CD1c-positive myeloid dendritic cell (primary cell): ENCODE results near the gene OFD1.

ENCODE experiments used
- DNase-seq: peaks from one replicate; pipeline ENCODE4 v3.0.0-alpha.2; 2016; ENCODE audit errors: extremely low spot score

OFD1 gene, protein sequence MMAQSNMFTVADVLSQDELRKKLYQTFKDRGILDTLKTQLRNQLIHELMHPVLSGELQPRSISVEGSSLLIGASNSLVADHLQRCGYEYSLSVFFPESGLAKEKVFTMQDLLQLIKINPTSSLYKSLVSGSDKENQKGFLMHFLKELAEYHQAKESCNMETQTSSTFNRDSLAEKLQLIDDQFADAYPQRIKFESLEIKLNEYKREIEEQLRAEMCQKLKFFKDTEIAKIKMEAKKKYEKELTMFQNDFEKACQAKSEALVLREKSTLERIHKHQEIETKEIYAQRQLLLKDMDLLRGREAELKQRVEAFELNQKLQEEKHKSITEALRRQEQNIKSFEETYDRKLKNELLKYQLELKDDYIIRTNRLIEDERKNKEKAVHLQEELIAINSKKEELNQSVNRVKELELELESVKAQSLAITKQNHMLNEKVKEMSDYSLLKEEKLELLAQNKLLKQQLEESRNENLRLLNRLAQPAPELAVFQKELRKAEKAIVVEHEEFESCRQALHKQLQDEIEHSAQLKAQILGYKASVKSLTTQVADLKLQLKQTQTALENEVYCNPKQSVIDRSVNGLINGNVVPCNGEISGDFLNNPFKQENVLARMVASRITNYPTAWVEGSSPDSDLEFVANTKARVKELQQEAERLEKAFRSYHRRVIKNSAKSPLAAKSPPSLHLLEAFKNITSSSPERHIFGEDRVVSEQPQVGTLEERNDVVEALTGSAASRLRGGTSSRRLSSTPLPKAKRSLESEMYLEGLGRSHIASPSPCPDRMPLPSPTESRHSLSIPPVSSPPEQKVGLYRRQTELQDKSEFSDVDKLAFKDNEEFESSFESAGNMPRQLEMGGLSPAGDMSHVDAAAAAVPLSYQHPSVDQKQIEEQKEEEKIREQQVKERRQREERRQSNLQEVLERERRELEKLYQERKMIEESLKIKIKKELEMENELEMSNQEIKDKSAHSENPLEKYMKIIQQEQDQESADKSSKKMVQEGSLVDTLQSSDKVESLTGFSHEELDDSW

GRCh38 chrX:13734278-13735172 is at the start of gene OFD1, which contains the start of gene TRAPPC2:
Gene OFD1 (plus strand): TSS chrX:13734748. CDS start chrX:13735072, 324 bp downstream.
Gene TRAPPC2 (minus strand): TSS chrX:13734620. CDS start chrX:13719963, 14,657 bp downstream.
- peak; percentile 94 for DNase-seq

- DNase-seq: no peak
Observed at GRCh38 chrX:13685126-13685763, 49.3 kb upstream of the OFD1 start.

DNA sequence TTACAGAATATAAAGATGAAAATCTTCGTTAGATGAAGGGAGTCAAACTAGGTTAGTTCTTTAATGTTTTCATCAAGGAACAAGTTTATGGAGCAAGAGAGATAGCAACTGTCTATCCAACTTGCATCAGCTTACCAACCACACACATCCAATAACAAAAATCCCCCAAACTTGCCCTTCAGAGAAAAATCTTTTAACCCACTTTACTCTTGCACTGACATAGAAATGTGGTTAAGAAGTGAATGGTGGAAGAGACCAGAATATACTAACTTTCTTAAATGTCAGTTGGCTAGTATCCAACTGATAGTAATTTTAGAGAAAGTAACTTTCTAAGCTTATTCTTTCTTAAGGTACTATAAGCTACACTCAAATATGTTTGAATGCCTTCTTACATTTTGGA is 47.3 kb upstream of the OFD1 start:
- no peak for DNase-seq

DNA sequence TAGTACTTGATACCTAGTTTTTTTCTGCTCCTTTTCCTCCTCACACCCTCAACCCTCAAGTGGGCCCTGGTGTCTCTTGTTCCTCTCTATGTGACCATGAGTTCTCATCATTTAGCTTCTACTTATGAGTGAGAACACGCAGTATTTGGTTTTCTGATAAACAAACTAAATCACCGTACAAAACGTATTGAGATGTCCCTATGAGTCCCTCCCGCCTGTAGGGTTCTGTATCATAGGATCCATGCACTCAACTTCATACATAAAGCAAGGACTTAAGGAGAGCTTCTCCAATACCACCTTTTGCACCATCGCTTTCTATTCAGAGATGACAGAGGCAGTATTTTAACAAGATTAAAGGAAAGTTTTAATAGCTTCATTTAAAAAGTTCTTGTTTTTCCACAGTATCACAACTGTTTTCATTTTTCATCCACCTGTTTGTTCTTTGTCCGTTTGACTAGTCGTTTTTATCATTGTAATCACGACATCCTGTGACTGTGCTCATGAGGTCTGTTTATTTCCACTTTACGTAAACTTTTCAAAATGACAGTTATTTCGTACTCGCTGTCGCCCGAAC is 46.1 kb upstream of the OFD1 start:
- no peak for DNase-seq

DNA sequence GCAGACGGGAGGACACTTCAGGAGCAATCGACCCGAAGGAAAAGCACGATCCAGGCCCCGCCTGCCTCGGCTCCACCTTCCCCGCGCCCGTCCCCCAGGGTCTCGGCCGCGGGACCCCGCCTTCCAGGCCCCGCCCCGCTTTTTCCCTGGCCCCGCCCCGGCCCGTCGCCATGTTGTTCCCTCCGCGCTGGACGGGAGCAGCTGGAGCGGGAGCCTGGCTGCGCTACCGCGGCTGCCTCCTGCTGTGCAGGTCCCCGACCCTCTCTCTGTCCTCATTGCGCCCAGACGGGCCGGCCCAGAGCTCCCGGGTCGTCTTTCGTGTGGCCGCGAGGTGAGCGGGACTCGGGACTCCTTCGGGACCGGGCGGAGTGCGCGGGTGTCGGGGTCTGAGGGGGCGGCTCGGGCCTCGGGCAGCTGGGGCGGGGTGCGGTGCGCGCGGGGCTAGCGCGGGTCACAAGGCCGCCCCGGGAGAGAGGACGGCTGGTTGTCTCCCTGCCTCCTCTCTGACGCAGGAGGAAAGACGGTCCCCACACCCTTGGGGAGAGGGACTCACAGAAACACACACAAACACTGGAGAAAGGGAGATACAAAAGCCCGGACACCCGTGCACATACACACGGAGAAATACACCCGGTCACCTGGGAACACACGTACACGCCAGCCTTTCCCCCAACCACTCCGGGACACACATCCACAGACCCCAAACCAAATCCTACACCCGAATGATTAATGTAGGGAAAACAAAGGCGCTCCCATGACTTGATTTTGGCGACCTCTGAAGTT is 45.4 kb upstream of the OFD1 start, which contains the start of gene RAB9A:
TSS of gene RAB9A (plus strand) at position 171 of the 783 bp plus-strand sequence. CDS start 19,619 bp downstream, outside the sequence.
- peak; percentile 79 for DNase-seq

GRCh38 chrX:13689741-13690211 is 44.8 kb upstream of the OFD1 start:
- peak; percentile 49 for DNase-seq

GRCh38 chrX:13690836-13691235 is 43.7 kb upstream of the OFD1 start:
- no peak for DNase-seq

DNA sequence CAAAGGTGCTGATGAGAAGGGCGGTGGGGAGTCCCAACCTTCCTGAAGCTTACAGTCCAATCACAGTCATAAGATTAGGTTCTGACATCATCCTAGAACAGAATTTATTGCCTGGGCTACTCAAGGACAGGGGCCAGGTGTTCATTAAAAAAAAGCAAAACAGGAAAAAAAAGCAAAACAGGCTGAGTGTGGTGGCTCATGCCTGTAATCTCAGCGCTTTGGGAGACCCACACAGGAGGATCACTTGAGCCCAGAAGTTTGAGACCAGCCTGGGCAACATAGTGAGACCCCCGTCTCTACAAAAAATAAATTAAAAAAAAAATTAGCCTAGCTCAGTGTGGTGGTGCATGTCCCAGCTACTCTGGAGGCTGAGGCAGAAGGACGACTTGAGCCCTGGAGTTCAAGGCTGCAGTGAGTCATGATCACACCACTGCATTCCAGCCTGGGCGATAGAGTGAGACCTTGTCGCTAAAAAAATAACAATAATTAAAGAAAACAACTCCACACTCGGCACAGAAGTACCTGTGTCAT is 42.6 kb upstream of the OFD1 start:
- no peak for DNase-seq

DNA sequence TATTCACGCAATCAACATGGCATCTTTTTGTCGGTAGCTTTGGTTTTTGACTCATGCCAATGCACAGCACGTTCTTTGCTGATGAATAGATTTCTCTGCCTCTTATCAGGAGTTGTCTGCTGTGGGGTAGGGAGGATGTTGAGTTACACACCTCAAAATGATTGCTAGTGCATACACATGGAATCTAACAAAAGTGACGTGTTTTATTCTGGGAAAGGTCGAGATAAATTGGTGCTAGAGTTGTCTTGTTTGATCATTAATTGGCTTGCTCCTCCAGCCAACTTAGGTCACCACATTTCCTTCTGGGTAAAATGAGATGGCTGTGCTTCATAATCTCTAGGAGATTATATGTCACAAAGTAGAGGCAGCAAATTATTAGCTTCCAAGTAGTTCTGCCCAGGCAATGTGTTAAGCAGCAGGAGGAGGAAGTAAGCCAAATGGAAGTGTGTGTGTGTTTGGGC is 41.7 kb upstream of the OFD1 start:
- DNase-seq: no peak

- DNase-seq: peak; percentile 33
Observed at GRCh38 chrX:13693341-13693961, 41.1 kb upstream of the OFD1 start.

DNA sequence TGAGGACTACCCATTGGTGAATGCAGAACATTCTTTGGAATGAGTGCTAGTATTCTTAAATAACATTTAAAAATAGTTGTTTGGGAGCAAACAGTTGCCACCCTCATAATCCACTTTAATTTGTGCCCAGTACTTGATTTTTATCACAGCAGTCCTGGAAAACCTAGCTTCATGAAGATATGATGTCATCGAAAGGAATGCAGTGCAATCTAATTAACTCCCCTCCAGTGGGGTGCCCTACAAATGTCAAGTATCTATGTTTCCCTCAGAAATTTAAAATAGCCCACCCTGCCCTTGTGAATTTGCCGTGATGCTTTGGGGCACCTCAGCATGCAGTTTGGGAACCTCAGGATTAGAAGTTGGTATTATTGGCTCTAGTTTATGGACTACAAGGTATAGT is 40.2 kb upstream of the OFD1 start:
- DNase-seq: no peak

- DNase-seq: no peak
Observed at GRCh38 chrX:13694983-13695382, 39.6 kb upstream of the OFD1 start.

DNA sequence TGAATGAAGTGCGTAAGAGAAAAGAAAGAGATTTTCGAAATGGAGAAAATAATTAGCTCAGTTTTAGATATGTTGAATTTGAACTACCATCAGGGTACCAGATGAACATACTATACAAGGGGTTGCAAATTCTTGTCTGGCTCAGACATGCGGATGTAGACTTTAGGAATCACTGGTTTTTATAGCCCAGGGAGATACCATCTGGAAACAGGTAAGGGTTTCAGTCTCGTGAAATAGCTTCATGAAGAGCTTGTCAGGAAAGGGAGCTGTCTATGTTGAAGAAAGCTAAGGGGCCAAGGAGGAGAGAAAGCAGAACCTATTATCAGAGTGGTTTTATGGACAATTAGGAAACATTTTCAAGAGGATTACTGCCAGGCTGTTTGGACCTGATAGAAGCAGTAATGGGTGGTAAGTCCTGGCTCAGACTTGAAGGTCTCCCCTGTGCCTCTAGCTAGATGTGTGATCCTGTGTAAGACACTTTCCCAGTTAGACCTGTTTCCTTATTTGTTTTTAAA is 38.9 kb upstream of the OFD1 start:
- DNase-seq: no peak

GRCh38 chrX:13697455-13697854 is 37.1 kb upstream of the OFD1 start:
- DNase-seq: peak; percentile 53

GRCh38 chrX:13697976-13698375 is 36.6 kb upstream of the OFD1 start:
- no peak for DNase-seq

DNA sequence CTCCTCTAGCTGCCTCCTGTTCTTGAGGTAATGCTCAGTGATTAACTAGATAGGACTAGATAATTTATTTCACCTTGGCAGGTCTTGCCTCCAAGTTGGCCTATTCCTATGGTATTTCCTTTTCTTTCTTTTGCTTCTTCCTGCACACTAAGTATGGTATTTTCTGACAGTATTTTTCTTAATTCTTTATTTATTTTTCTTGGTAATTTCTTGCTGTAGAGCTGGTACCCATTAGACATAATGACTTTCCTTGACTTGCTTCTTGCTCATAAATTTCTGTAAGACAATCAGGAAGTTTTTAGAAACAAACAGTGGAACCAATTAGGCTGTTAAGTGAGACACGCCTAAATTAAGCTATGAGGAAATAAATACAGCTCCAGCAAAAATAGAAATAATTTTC is 36.1 kb upstream of the OFD1 start:
- no peak for DNase-seq

DNA sequence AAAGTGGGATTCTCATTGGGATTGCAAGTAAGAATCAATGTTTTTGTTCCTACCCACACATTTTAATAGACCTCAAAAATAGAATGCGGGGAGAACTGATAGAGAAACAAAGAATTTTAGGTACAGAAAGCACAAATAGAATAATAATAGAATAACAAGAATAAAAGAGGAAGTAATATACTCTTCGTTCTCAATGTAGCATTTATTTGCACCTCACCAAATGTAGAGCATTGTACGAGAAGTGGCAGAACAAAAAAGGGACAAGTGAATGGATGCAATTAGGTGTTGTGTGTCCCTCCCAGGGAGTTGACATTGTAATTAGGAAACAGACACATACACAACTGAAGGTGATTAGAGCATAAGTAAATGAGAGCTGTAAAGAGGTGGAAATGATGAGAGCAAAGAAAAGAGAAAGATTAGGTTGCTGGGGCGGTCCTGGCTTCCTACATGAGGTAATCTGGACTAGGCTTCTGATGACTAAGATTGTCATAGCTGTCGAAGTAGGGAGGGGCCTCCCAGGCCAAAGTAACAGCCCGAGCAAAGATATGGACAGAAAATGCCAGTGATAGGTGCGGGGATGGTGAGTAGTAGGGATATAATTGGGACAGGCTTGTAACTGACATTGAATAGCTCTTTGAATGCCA is 35.2 kb upstream of the OFD1 start:
- DNase-seq: no peak

- DNase-seq: no peak
Observed at GRCh38 chrX:13700380-13700779, 34.2 kb upstream of the OFD1 start.
